A673 (cell line): ENCODE results near the gene RASA3.

ENCODE experiments used
- EZH2 ChIP-seq: fragments of 200-600 bp; sonication (generic); IDR thresholded peaks from 2 replicates; pipeline ENCODE4 v1.6.1; 2017; ENCODE audit warnings: borderline replicate concordance, low read depth, mild to moderate bottlenecking, mixed read lengths, antibody characterized with exemption, low read length; ENCODE audit not compliant: poor library complexity, severe bottlenecking
- TF ChIP-seq, protein P1 (sequence below): fragments of 300-800, 200-600 bp; sonication (generic); conservative IDR thresholded peaks from 2 replicates; pipeline ENCODE4 v1.5.1; 2017; ENCODE audit warnings: low read depth, mild to moderate bottlenecking, antibody characterized with exemption, low read length, moderate library complexity, mixed read lengths

GRCh38 chr13:114097893-114098688, 34.3 kb downstream of the RASA3 start:
- TF ChIP-seq, protein P1, sequence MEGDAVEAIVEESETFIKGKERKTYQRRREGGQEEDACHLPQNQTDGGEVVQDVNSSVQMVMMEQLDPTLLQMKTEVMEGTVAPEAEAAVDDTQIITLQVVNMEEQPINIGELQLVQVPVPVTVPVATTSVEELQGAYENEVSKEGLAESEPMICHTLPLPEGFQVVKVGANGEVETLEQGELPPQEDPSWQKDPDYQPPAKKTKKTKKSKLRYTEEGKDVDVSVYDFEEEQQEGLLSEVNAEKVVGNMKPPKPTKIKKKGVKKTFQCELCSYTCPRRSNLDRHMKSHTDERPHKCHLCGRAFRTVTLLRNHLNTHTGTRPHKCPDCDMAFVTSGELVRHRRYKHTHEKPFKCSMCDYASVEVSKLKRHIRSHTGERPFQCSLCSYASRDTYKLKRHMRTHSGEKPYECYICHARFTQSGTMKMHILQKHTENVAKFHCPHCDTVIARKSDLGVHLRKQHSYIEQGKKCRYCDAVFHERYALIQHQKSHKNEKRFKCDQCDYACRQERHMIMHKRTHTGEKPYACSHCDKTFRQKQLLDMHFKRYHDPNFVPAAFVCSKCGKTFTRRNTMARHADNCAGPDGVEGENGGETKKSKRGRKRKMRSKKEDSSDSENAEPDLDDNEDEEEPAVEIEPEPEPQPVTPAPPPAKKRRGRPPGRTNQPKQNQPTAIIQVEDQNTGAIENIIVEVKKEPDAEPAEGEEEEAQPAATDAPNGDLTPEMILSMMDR: no peak
- no peak for TF ChIP-seq EZH2
